NT2/D1 (cell line): Measurements from ENCODE around the gene NOTCH3.

ENCODE experiments used
- SUZ12 ChIP-seq: IDR thresholded peaks from 2 replicates; pipeline ENCODE4 v1.6.1; 2011; ENCODE audit not compliant: insufficient read length, insufficient read depth; ENCODE audit errors: extremely low read depth
- YY1 ChIP-seq: IDR thresholded peaks from 2 replicates; pipeline ENCODE4 v1.6.1; 2011; ENCODE audit not compliant: insufficient read length, insufficient read depth
- ZNF274 ChIP-seq: IDR thresholded peaks from 2 replicates; pipeline ENCODE4 v1.6.1; 2011; ENCODE audit warnings: mild to moderate bottlenecking, low read depth, low read length

DNA sequence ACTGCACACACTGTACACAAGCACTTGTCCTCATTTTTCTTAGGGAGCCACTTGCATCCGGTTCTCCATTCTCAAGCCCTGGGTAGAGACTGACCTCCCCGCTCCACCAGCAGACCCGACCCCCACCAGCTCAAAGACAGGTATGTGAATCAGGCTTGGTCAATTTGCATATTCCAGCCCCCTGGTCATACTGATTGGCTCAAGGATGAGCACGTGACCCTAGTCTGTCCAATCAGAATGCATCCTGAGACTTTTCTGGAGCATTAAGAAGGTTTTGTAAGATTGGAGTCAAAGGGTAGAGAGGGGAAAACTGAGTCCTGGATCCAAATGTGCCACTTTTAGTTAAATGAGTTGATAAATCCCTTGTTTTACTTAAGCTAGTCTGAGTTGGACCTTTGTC, 34.1 kb downstream of the NOTCH3 start:
- TF ChIP-seq YY1 = no peak
- no peak for TF ChIP-seq ZNF274
- no peak for TF ChIP-seq SUZ12
